ENCODE results near the gene DCLRE1A. TPM values are rescaled to one million over a fixed set of nuclear protein-coding genes. Genes with fewer than 3 reads are reported as not detected.
"Not testable (repeated sequence)": the region's sequence is repeated elsewhere in the genome, so short reads cannot be mapped to it uniquely, and the experiment has no call there.

The DCLRE1A gene
- total and polyA plus RNA-seq, 2 donors from 2014 or later, result 4.2 to 5.7 TPM

GRCh38 chr10:113822174-113822573 lies 31.7 kb downstream of the DCLRE1A start:
- FAIRE-seq (no peak), DNase-seq (no peak)
- H3K9me3 ChIP-seq (ENCODE audit: control insufficient read depth in 2 of 3, insufficient read depth in 1 of 3, low read length in 3 of 3), result no peaks in the 10 kb centered on the region
- no peak overlapping the region for H3K4me3 ChIP-seq (ENCODE audit: low read length in 3 of 3)
- TF ChIP-seq CTCF (IDR thresholded peaks at IDR 0.05; ENCODE audit: borderline replicate concordance, extremely low read depth, insufficient read depth), result no peak
- H3K4me1 ChIP-seq (ENCODE audit: control insufficient read depth in 2 of 3, insufficient read depth in 2 of 3, low read depth in 1 of 3, low read length in 3 of 3), result no peaks in the 10 kb centered on the region
- no peaks in the 10 kb centered on the region for H3K27me3 ChIP-seq (ENCODE audit: control insufficient read depth, insufficient read depth, low read length)
- H3K27ac ChIP-seq (ENCODE audit: low read depth in 2 of 2, low read length in 2 of 2), result no peak overlapping the region
- H3K36me3 ChIP-seq (ENCODE audit: control insufficient read depth in 2 of 3, insufficient read depth in 3 of 3, low read length in 3 of 3), result no peaks in the 10 kb centered on the region
- intact Hi-C loops (cut with DNase I), result no loop called here
- H3K9ac ChIP-seq (ENCODE audit: low read length in 3 of 3), result no peak overlapping the region

DNA sequence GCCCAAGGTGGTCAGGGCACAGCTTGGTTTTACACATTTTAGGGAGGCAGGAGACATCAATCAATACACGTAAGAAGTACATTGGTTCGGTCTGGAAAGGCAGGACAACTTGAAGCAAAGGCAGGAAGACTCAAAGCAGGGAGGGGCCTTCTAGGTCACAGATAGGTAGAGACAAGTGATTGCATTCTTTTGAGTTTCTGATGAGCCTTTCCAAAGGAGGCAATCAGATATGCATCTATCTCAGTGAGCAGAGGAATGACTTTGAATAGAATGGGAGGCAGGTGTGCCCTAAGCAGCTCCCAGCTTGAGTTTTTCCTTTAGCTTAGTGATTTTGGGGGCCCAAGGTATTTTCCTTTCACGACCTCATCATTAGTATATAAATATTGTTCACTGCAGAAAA lies 32.6 kb downstream of the DCLRE1A start:
- H3K27ac ChIP-seq (ENCODE audit: low read depth in 2 of 2, low read length in 2 of 2); H3K4me3 ChIP-seq (ENCODE audit: low read length in 3 of 3); H3K4me1 ChIP-seq (ENCODE audit: control insufficient read depth in 2 of 3, insufficient read depth in 2 of 3, low read depth in 1 of 3, low read length in 3 of 3); DNase-seq; H3K9me3 ChIP-seq (ENCODE audit: control insufficient read depth in 2 of 3, insufficient read depth in 1 of 3, low read length in 3 of 3); intact Hi-C loops (cut with DNase I); FAIRE-seq; H3K9ac ChIP-seq (ENCODE audit: low read length in 3 of 3); H3K27me3 ChIP-seq (ENCODE audit: control insufficient read depth, insufficient read depth, low read length); H3K36me3 ChIP-seq (ENCODE audit: control insufficient read depth in 2 of 3, insufficient read depth in 3 of 3, low read length in 3 of 3): not testable (repeated sequence)

DNA sequence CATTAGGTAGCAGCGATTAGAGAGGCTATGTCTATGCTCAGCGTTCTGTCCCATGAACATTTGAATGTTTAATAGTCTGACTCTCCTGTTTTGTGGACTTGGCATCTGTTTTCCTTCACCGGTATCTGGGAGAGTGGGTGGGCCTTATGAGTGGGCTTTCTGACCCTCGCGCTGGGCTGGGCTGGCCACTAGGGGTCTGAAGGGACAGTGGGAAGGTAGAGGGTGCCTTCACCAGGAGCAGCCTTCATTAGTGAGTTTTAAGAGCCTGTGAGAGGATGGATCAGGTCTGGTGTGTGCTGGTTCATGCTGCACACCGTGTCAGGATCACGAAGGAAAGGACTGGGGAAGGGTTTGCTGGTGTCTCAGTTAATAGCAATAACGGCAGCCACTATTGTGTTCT lies 33.4 kb downstream of the DCLRE1A start:
- intact Hi-C loops (cut with DNase I), result no loop called here
- H3K4me1 ChIP-seq (ENCODE audit: control insufficient read depth in 2 of 3, insufficient read depth in 2 of 3, low read depth in 1 of 3, low read length in 3 of 3), result no peaks in the 10 kb centered on the region
- H3K4me3 ChIP-seq (ENCODE audit: low read length in 3 of 3), result no peak overlapping the region
- TF ChIP-seq CTCF (IDR thresholded peaks at IDR 0.05; ENCODE audit: borderline replicate concordance, extremely low read depth, insufficient read depth), result no peak
- no peak overlapping the region for H3K27ac ChIP-seq (ENCODE audit: low read depth in 2 of 2, low read length in 2 of 2)
- FAIRE-seq (no peak), DNase-seq (no peak)
- H3K27me3 ChIP-seq (ENCODE audit: control insufficient read depth, insufficient read depth, low read length), result no peaks in the 10 kb centered on the region
- H3K36me3 ChIP-seq (ENCODE audit: control insufficient read depth in 2 of 3, insufficient read depth in 3 of 3, low read length in 3 of 3), result no peaks in the 10 kb centered on the region
- no peaks in the 10 kb centered on the region for H3K9me3 ChIP-seq (ENCODE audit: control insufficient read depth in 2 of 3, insufficient read depth in 1 of 3, low read length in 3 of 3)
- H3K9ac ChIP-seq (ENCODE audit: low read length in 3 of 3), result no peak overlapping the region

DNA sequence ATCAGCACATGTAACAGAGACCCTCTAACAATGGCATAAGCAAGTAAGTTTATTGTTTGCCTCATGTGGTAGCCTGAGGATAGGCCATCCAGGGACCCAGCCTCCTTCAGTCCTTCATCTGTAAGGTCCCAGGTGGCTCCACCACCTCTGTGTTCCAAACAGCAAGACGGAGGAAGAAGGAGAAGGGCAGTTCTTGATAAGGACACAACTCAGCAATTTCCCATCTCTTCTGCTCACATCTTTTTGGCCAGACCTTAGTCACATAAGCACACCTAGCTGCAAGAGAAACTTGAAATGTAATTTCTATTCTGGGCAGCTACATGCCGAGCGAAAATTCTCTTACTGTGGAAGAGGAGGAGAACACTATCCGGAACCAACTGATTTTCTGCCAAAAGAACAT lies 33.9 kb downstream of the DCLRE1A start:
- H3K27me3 ChIP-seq (ENCODE audit: control insufficient read depth, insufficient read depth, low read length), result no peaks in the 10 kb centered on the region
- no peak for TF ChIP-seq CTCF (IDR thresholded peaks at IDR 0.05; ENCODE audit: borderline replicate concordance, extremely low read depth, insufficient read depth)
- FAIRE-seq (no peak), DNase-seq (no peak)
- intact Hi-C loops (cut with DNase I), result no loop called here
- no peak overlapping the region for H3K27ac ChIP-seq (ENCODE audit: low read depth in 2 of 2, low read length in 2 of 2)
- H3K9me3 ChIP-seq (ENCODE audit: control insufficient read depth in 2 of 3, insufficient read depth in 1 of 3, low read length in 3 of 3), result no peaks in the 10 kb centered on the region
- no peak overlapping the region for H3K9ac ChIP-seq (ENCODE audit: low read length in 3 of 3)
- H3K4me3 ChIP-seq (ENCODE audit: low read length in 3 of 3), result no peak overlapping the region
- no peaks in the 10 kb centered on the region for H3K36me3 ChIP-seq (ENCODE audit: control insufficient read depth in 2 of 3, insufficient read depth in 3 of 3, low read length in 3 of 3)
- H3K4me1 ChIP-seq (ENCODE audit: control insufficient read depth in 2 of 3, insufficient read depth in 2 of 3, low read depth in 1 of 3, low read length in 3 of 3), result no peaks in the 10 kb centered on the region

GRCh38 chr10:113814700-113815099 lies 39.2 kb downstream of the DCLRE1A start:
- H3K9ac ChIP-seq (ENCODE audit: low read length in 3 of 3); H3K27me3 ChIP-seq (ENCODE audit: control insufficient read depth, insufficient read depth, low read length); H3K9me3 ChIP-seq (ENCODE audit: control insufficient read depth in 2 of 3, insufficient read depth in 1 of 3, low read length in 3 of 3); H3K36me3 ChIP-seq (ENCODE audit: control insufficient read depth in 2 of 3, insufficient read depth in 3 of 3, low read length in 3 of 3); FAIRE-seq; H3K27ac ChIP-seq (ENCODE audit: low read depth in 2 of 2, low read length in 2 of 2); H3K4me3 ChIP-seq (ENCODE audit: low read length in 3 of 3); H3K4me1 ChIP-seq (ENCODE audit: control insufficient read depth in 2 of 3, insufficient read depth in 2 of 3, low read depth in 1 of 3, low read length in 3 of 3); intact Hi-C loops (cut with DNase I); DNase-seq: not testable (repeated sequence)
